Testis (tissue), 2 donors: ENCODE data around the gene PEX13.
"Not testable (repeated sequence)": the region's sequence is repeated elsewhere in the genome, so short reads cannot be mapped to it uniquely, and the experiment has no call there.

ENCODE experiments used
- CTCF ChIP-seq, 3 experiments: fragments of 450-650 bp in 2 of 3; fragments of 200-600 bp in 1 of 3; sonication (generic) in 1 of 3; IDR thresholded peaks; one replicate each; pipeline ENCODE4 v1.5.1; 2016 to 2019; ENCODE audit warnings: antibody characterized with exemption in 3 of 3, mild to moderate bottlenecking in 2 of 3, moderate library complexity in 1 of 3
- POLR2A ChIP-seq: fragments of 450-650 bp; IDR thresholded peaks from one replicate; pipeline ENCODE4 v1.6.1; 2017; ENCODE audit warnings: antibody characterized with exemption, mild to moderate bottlenecking, moderate library complexity

DNA sequence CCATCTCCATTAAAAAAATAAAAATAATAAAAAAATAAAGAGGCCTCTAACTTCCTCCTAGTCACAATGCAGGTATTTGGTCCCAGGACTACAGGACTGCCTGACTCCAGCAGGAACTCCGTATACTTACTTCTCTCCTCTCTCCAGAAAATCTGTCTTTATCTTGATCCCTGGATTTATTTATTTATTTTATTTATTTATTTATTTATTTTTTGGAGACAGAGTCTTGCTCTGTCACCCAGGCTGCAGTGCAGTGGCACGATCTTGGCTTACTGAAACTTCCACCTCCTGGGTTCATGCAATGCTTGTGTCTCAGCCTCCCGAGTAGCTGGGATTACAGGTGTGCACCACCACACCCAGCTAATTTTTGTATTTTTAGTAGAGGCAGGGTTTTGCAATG is 35.5 kb upstream of the PEX13 start:
- TF ChIP-seq CTCF (IDR thresholded peaks at IDR 0.05); POLR2A: not testable (repeated sequence)
